ENCODE results near the gene TRAF7.
A peak's percentile ranks its signal among the peaks of the same experiment; 100 is the strongest.

TRAF7 gene

GRCh38 chr16:2204416-2205103, 49.0 kb downstream of the TRAF7 start:
- DNase-seq: no peak

GRCh38 chr16:2205104-2205966, 49.8 kb downstream of the TRAF7 start, which contains the start of gene MLST8:
Gene MLST8, plus strand, starts transcription at chr16:2205454. Its CDS starts 632 bp downstream, at chr16:2206086.
- DNase-seq: peak; percentile 85

- DNase-seq: no peak
These were observed 50.4 kb downstream of the TRAF7 start for GRCh38 chr16:2205967-2206313.

- no peak for DNase-seq
These were observed 50.8 kb downstream of the TRAF7 start for GRCh38 chr16:2206420-2206779.

- DNase-seq: peak; percentile 46
These were observed 51.3 kb downstream of the TRAF7 start for GRCh38 chr16:2206780-2207433.

GRCh38 chr16:2207872-2208271, 52.3 kb downstream of the TRAF7 start:
- no peak for DNase-seq

- DNase-seq: peak; percentile 89
These were observed 52.7 kb downstream of the TRAF7 start for GRCh38 chr16:2208308-2208707.

GRCh38 chr16:2208772-2209171, 53.2 kb downstream of the TRAF7 start:
- no peak for DNase-seq

- DNase-seq: no peak
These were observed 53.9 kb downstream of the TRAF7 start for GRCh38 chr16:2209258-2210008.

- DNase-seq: no peak
These were observed 54.4 kb downstream of the TRAF7 start for GRCh38 chr16:2210009-2210332.

- DNase-seq: no peak
These were observed 55.1 kb downstream of the TRAF7 start, which contains the start of gene BRICD5 for GRCh38 chr16:2210386-2211365. Gene BRICD5, minus strand, starts transcription at chr16:2210863. Its CDS starts 30 bp downstream, at chr16:2210833.

GRCh38 chr16:2211923-2212347, 56.4 kb downstream of the TRAF7 start:
- DNase-seq: no peak

GRCh38 chr16:2212362-2213324, 57.1 kb downstream of the TRAF7 start:
- no peak for DNase-seq

GRCh38 chr16:2213817-2214718, 58.5 kb downstream of the TRAF7 start:
- no peak for DNase-seq

- DNase-seq: no peak
These were observed 59.1 kb downstream of the TRAF7 start, which contains the start of gene PGP for GRCh38 chr16:2214719-2214968. Gene PGP, minus strand, starts transcription at chr16:2214840. Its CDS starts 63 bp downstream, at chr16:2214777.

GRCh38 chr16:2216330-2216729, 60.7 kb downstream of the TRAF7 start:
- no peak for DNase-seq

GRCh38 chr16:2223221-2223941, 67.8 kb downstream of the TRAF7 start, which contains the start of gene E4F1:
Gene E4F1, plus strand, starts transcription at chr16:2223591. Its CDS starts 23 bp downstream, at chr16:2223614.
- DNase-seq: peak; percentile 99

GRCh38 chr16:2223942-2224486, 68.4 kb downstream of the TRAF7 start:
- peak; percentile 42 for DNase-seq
